AG09309 (cell line): Measurements from ENCODE around the gene FAM168B.

ENCODE experiments used
- DNase-seq: peaks from one replicate; pipeline ENCODE4 v3.0.0-alpha.2; 2010; ENCODE audit warnings: low read depth
- H3K4me3 ChIP-seq: 2 replicates; pipeline ENCODE4 v1.5.1; 2011; ENCODE audit warnings: mild to moderate bottlenecking, low read depth, low read length, moderate library complexity; ENCODE audit not compliant: control insufficient read depth
- CTCF ChIP-seq: IDR thresholded peaks from 2 replicates; pipeline ENCODE4 v1.5.1; 2011; ENCODE audit warnings: mild to moderate bottlenecking, low read depth, low read length, inconsistent platforms; ENCODE audit not compliant: insufficient read depth, control insufficient read depth; ENCODE audit errors: missing control alignments

FAM168B gene

DNA sequence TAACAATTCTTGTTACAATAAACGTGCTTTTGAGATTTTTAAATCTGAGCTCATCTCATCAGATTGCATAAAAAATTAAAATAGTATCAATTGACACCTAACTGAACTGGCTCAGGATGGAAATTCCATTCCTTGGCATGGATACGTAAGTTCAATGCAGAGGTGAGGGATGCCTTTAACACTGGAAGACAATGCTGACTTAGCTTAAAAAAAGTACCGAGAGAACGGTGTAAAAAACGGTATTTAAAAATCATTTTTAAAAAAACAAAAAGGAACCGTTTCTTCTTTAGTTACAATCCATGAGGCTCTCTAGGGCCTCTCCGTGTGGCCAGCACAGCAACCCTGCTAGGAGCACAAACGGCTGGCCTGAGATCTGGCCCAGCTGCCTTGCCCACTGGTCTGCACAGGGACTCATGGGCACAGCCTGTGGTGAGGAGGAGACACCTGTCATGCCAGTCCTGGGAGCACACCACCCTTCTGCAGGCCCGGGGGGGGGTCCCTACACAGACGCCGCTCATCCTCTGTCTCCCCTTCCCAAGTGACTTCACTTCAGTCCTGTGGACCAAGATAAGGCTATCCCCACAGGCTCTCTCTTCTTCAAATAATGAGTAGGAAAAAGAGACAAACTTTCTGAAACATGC lies 45.2 kb downstream of the FAM168B start:
- DNase-seq = no peak
- TF ChIP-seq CTCF = no peak
- no peak overlapping the region for H3K4me3 ChIP-seq

GRCh38 chr2:131046918-131047652 lies 46.2 kb downstream of the FAM168B start:
- TF ChIP-seq CTCF = no peak
- H3K4me3 ChIP-seq = no peak overlapping the region
- DNase-seq = no peak

DNA sequence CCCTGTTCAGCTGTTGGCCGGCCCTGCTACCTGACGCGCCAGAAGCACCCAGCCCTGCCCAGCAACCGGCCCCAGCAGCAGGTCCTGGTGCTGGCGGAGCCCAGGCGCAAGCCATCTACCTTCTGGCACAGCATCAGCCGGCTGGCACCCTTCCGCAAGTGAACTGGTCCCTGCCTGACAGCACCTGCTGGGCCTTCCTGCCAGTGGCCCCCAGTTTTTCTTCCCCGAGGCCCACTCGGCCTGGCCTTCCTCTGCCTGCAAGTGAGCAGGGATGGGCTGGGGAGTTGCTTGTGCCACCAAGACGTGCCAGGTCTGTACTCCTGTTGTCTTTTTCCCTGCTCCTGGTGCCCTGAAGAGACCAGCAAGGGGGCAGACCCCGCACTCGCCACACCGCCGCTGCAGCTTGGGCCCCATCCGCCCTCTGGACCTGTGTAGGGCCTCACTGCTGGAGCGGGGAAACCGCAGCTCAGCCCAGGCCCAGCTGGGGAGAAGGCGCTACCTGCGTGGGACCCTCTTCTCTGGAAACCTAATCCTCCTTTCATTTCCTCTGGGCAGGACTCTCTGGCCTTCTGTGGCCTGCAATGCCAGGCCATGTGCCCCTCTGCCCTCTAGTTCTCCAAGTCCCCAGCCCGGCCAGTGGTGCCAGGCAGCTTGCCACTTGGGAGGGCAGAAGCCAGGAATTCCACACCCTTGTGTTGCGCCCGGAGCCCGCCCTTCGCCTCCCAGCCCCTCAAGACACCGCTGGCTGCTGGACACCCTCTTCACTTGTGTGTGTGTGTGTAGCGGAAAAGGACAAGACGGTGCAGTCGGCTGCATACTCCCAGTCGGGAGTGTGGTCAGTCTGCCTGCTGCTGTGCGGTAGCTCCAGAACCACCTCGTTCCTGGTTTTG lies 47.0 kb downstream of the FAM168B start:
- no peak for DNase-seq
- no peak overlapping the region for H3K4me3 ChIP-seq
- no peak for TF ChIP-seq CTCF

DNA sequence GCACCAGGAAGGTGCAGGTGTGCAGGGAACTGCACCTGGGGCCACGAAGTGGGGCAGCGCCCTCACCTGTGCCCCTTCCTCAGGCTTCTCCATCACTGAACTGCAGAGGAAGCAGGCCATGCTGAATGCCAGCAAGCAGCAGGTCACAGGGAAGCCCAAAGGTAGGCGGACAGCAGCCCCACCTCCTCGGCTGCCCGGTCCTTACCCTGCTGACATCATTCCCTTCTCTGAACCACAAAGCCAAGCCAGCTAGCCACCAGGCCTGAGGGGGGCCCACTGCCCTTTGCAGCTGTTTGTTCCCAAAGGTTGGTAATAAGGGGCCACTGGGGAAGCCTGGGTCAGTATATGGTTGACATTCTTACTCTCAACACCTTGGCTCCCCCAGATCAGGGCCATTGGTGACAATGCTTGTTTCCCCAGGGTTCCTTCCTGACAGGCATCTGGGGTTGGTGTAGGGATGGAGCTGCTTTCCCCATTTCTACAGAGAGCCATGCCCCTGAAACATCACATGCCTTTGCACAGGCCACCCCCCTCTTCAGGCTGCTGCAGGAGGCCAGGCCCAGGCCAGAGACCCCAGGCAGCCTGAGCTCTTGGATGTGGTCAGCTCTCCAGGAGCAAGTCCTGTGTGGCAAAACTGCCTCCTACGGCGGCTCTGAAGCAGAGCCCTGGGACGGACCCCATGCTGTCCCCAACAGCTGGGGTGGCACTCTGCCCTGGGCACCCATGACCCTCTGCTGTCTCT lies 47.8 kb downstream of the FAM168B start:
- H3K4me3 ChIP-seq = no peak overlapping the region
- DNase-seq = no peak
- no peak for TF ChIP-seq CTCF

- TF ChIP-seq CTCF = no peak
- H3K4me3 ChIP-seq = no peak overlapping the region
- DNase-seq = no peak
Observed at GRCh38 chr2:131044757-131045150, 48.5 kb downstream of the FAM168B start.
